Astrocyte (in vitro differentiated cells and primary cell): Measurements from ENCODE around the gene BPIFA2. TPM values are rescaled to one million over a fixed set of nuclear protein-coding genes. Genes with fewer than 3 reads are reported as not detected.
"Not testable (repeated sequence)": the region's sequence is repeated elsewhere in the genome, so short reads cannot be mapped to it uniquely, and the experiment has no call there.

Experiments
- DNase-seq: peaks from one replicate; pipeline ENCODE4 v3.0.0-alpha.2; 2010; ENCODE audit warnings: low read depth
- FAIRE-seq: peaks from 2 replicates; lab custom pipeline; 2011; peaks lifted over from hg19 to GRCh38; lab: Jason Lieb, UNC
- H2AFZ ChIP-seq: 2 replicates; pipeline ENCODE4 v1.6.0; 2012; ENCODE audit warnings: low read depth, low read length, inconsistent platforms
- H3K27ac ChIP-seq: 2 replicates; pipeline ENCODE4 v1.5.1; 2011; ENCODE audit warnings: low read depth, low read length, inconsistent platforms
- H3K27me3 ChIP-seq: 2 replicates; pipeline ENCODE4 v1.6.0; 2011; ENCODE audit warnings: low read length, inconsistent platforms; ENCODE audit not compliant: insufficient read depth
- H3K36me3 ChIP-seq: 2 replicates; pipeline ENCODE4 v1.5.1; 2011; ENCODE audit warnings: low read length, inconsistent platforms; ENCODE audit not compliant: insufficient read depth
- H3K4me1 ChIP-seq: 2 replicates; pipeline ENCODE4 v1.5.1; 2011; ENCODE audit warnings: low read length, inconsistent platforms; ENCODE audit not compliant: insufficient read depth
- H3K4me2 ChIP-seq: 2 replicates; pipeline ENCODE4 v1.6.0; 2012; ENCODE audit warnings: low read length, inconsistent platforms
- H3K4me3 ChIP-seq: 2 replicates; pipeline ENCODE4 v1.5.1; 2011; ENCODE audit warnings: low read depth, mild to moderate bottlenecking, low read length, inconsistent platforms; ENCODE audit not compliant: insufficient read depth
- H3K79me2 ChIP-seq: 2 replicates; pipeline ENCODE4 v1.6.0; 2012; ENCODE audit warnings: mild to moderate bottlenecking, low read length, inconsistent platforms; ENCODE audit not compliant: insufficient read depth
- H3K9ac ChIP-seq: 2 replicates; pipeline ENCODE4 v1.6.0; 2012; ENCODE audit warnings: mild to moderate bottlenecking, low read length, inconsistent platforms
- H3K9me3 ChIP-seq: 2 replicates; pipeline ENCODE4 v1.5.1; 2012; ENCODE audit warnings: low read depth, mild to moderate bottlenecking, low read length, inconsistent platforms; ENCODE audit not compliant: insufficient read depth
- H4K20me1 ChIP-seq: 2 replicates; pipeline ENCODE4 v1.6.0; 2012; ENCODE audit warnings: low read length, inconsistent platforms; ENCODE audit not compliant: insufficient read depth
- H3K27ac Mint-ChIP-seq: one replicate; pipeline ENCODE4 v1.8.0; 2021; ENCODE audit warnings: mild to moderate bottlenecking, mixed read lengths; ENCODE audit not compliant: unreplicated experiment
- H3K27me3 Mint-ChIP-seq: one replicate; pipeline ENCODE4 v1.8.0; 2021; ENCODE audit warnings: low read depth, mixed read lengths; ENCODE audit not compliant: unreplicated experiment
- H3K36me3 Mint-ChIP-seq: one replicate; pipeline ENCODE4 v1.8.0; 2021; ENCODE audit warnings: low read depth, mixed read lengths; ENCODE audit not compliant: unreplicated experiment
- H3K4me1 Mint-ChIP-seq: one replicate; pipeline ENCODE4 v1.8.0; 2021; ENCODE audit warnings: low read depth, mixed read lengths; ENCODE audit not compliant: unreplicated experiment
- H3K4me3 Mint-ChIP-seq: one replicate; pipeline ENCODE4 v1.8.0; 2021; ENCODE audit warnings: mild to moderate bottlenecking, moderate library complexity, mixed read lengths; ENCODE audit not compliant: unreplicated experiment
- H3K9me3 Mint-ChIP-seq: one replicate; pipeline ENCODE4 v1.8.0; 2021; ENCODE audit warnings: mild to moderate bottlenecking, mixed read lengths; ENCODE audit not compliant: unreplicated experiment
- EZH2 ChIP-seq: IDR thresholded peaks from 2 replicates; pipeline ENCODE4 v1.6.1; 2012; ENCODE audit warnings: mild to moderate bottlenecking, low read length, inconsistent platforms; ENCODE audit not compliant: insufficient read depth
- total RNA-seq: library from RNA; stranded (reverse); gene quantifications from 2 replicates; pipeline ENCODE4 v1.2.1, GENCODE V29; 2021
- TF ChIP-seq, protein P1 (sequence below): IDR thresholded peaks from 2 replicates; pipeline ENCODE4 v1.5.1; 2011; ENCODE audit warnings: low read depth, mild to moderate bottlenecking, inconsistent platforms, low read length, moderate library complexity; ENCODE audit not compliant: insufficient read depth

The BPIFA2 gene
- total RNA-seq, 1 donor from 2014 or later: not detected

DNA sequence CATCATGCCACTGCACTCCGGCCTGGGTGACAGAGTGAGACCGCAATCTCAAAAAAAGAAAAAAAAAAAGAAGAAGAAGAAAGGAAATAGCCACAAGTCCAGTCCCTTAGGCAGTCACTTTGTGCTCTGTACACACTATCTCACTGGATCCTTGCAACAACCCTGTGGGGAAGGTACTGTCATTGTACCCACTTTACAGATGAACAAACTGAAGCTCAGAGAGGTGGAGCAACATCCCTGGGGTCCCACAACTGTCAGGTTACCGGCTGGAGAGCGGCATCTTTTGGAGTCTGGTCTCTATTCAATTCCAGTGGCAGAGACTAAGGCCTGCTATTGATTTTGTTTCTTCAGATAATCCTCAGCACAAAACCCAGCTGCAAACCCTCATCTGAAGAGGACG is 12.2 kb downstream of the BPIFA2 start:
- H2AFZ ChIP-seq: no peak overlapping the region
- DNase-seq (no peak), FAIRE-seq (no peak)
- H3K9me3 ChIP-seq: no peaks in the 10 kb centered on the region
- TF ChIP-seq, protein P1, sequence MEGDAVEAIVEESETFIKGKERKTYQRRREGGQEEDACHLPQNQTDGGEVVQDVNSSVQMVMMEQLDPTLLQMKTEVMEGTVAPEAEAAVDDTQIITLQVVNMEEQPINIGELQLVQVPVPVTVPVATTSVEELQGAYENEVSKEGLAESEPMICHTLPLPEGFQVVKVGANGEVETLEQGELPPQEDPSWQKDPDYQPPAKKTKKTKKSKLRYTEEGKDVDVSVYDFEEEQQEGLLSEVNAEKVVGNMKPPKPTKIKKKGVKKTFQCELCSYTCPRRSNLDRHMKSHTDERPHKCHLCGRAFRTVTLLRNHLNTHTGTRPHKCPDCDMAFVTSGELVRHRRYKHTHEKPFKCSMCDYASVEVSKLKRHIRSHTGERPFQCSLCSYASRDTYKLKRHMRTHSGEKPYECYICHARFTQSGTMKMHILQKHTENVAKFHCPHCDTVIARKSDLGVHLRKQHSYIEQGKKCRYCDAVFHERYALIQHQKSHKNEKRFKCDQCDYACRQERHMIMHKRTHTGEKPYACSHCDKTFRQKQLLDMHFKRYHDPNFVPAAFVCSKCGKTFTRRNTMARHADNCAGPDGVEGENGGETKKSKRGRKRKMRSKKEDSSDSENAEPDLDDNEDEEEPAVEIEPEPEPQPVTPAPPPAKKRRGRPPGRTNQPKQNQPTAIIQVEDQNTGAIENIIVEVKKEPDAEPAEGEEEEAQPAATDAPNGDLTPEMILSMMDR: no peak
- TF ChIP-seq EZH2: no peak
- peaks cover 18% of the 10 kb centered on the region for H3K27me3 Mint-ChIP-seq
- H3K27ac ChIP-seq: no peak overlapping the region
- H3K36me3 Mint-ChIP-seq: no peaks in the 10 kb centered on the region
- H3K9me3 Mint-ChIP-seq: peaks cover 11% of the 10 kb centered on the region
- no peak overlapping the region for H3K4me2 ChIP-seq
- no peaks in the 10 kb centered on the region for H4K20me1 ChIP-seq
- H3K4me3 Mint-ChIP-seq: no peak overlapping the region
- H3K27me3 ChIP-seq: no peaks in the 10 kb centered on the region
- no peaks in the 10 kb centered on the region for H3K4me1 ChIP-seq
- no peaks in the 10 kb centered on the region for H3K79me2 ChIP-seq
- H3K4me3 ChIP-seq: no peak overlapping the region
- H3K9ac ChIP-seq: no peak overlapping the region
- H3K36me3 ChIP-seq: no peaks in the 10 kb centered on the region
- no peaks in the 10 kb centered on the region for H3K4me1 Mint-ChIP-seq
- H3K27ac Mint-ChIP-seq: no peak overlapping the region

DNA sequence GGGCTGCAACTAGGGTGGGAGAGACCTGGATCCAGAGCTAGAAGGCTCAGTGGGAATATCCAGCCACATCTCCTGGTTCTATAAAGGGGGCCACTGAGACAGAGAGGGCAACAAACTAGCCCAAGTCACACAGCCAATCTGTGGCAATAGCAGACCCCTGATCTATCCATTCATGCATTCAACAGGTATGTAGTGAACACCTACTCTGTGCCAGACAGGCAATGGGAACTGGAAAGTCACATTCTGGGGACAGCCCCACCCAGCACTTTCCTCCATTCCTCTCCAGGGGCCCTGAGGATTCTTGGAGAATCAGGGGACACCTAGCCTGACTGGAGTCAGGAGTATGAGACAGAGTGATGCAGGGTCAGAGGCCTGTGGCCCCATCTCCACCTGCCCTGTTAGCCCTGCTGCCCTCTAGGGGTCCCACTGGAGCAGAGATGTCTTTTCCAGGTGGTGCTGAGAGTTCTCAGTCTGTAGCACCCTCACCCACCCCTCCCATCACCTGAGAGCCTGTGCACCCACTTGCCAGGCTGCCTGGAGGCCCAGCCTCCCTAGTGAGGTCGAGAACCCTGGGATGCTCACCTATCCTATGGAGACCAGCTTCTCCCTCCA is 13.6 kb downstream of the BPIFA2 start:
- Mint-ChIP-seq H3K36me3 (no peaks in the 10 kb centered on the region), H3K4me3 (no peak overlapping the region), H3K27me3 (peaks cover 18% of the 10 kb centered on the region), H3K4me1 (no peaks in the 10 kb centered on the region), H3K9me3 (peaks cover 11% of the 10 kb centered on the region), H3K27ac (no peak overlapping the region)
- TF ChIP-seq EZH2: no peak
- TF ChIP-seq, protein P1: no peak
- H3K4me3 ChIP-seq: no peak overlapping the region
- no peaks in the 10 kb centered on the region for H3K4me1 ChIP-seq
- no peaks in the 10 kb centered on the region for H3K36me3 ChIP-seq
- no peak overlapping the region for H3K4me2 ChIP-seq
- DNase-seq (no peak), FAIRE-seq (no peak)
- H3K27ac ChIP-seq: no peak overlapping the region
- no peak overlapping the region for H3K9ac ChIP-seq
- no peak overlapping the region for H2AFZ ChIP-seq
- H4K20me1 ChIP-seq: no peaks in the 10 kb centered on the region
- H3K9me3 ChIP-seq: no peaks in the 10 kb centered on the region
- H3K27me3 ChIP-seq: no peaks in the 10 kb centered on the region
- no peaks in the 10 kb centered on the region for H3K79me2 ChIP-seq

DNA sequence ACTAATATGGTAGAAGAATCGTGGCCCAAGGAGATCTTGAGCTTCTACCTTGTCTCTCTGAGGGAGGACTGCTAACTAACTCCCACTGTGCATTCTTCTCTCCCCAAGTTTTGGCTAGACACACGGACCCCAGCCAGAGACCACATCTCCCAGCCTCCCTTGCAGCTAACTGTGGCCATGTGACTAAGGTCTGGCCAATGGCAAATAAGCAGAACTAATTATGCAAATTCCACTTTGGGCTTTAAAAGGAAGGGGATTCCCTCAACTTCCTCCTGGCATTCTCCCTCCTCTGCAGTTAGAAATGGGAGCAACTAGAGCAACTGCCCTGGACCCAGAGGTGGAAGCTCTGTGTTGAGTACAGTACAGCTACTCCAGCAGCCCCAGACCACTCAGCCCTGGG is 15.4 kb downstream of the BPIFA2 start:
- Histone ChIP-seq H4K20me1 (no peaks in the 10 kb centered on the region), H3K9me3 (no peaks in the 10 kb centered on the region), H3K27ac (no peak overlapping the region), H3K4me3 (no peak overlapping the region), H3K4me1 (no peaks in the 10 kb centered on the region), H3K4me2 (no peak overlapping the region), H3K9ac (no peak overlapping the region), H2AFZ (no peak overlapping the region), H3K27me3 (no peaks in the 10 kb centered on the region), H3K36me3 (no peaks in the 10 kb centered on the region), H3K79me2 (no peaks in the 10 kb centered on the region)
- Mint-ChIP-seq H3K9me3 (peaks cover 11% of the 10 kb centered on the region), H3K27me3 (peaks cover 10% of the 10 kb centered on the region), H3K4me1 (no peaks in the 10 kb centered on the region), H3K27ac (no peak overlapping the region), H3K36me3 (no peaks in the 10 kb centered on the region), H3K4me3 (no peak overlapping the region)
- no peak for DNase-seq
- TF ChIP-seq EZH2: no peak
- TF ChIP-seq, protein P1: no peak
- no peak for FAIRE-seq

DNA sequence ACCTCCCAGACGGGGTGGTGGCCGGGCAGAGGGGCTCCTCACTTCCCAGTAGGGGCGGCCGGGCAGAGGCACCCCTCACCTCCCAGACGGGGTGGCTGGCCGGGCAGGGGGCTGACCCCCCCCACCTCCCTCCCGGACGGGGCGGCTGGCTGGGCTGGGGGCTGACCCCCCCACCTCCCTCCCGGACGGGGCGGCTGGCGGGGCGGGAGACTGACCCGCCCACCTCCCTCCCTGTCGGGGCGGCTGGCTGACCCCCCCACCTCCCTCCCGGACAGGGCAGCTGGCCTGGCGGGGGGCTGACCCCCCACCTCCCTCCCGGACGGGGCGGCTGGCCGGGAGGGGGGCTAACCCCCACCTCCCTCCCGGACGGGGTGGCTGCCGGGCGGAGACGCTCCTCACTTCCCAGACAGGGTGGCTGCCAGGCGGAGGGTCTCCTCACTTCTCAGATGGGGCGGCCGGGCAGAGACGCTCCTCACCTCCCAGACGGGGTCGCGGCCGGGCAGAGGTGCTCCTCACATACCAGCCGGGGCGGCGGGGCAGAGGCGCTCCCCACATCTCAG is 17.2 kb downstream of the BPIFA2 start:
- not testable (repeated sequence) for H3K36me3 ChIP-seq, DNase-seq, H3K27ac Mint-ChIP-seq, H3K36me3 Mint-ChIP-seq, FAIRE-seq, H3K79me2 ChIP-seq, H3K27ac ChIP-seq, H4K20me1 ChIP-seq, H3K4me1 Mint-ChIP-seq, H2AFZ ChIP-seq, H3K4me2 ChIP-seq, H3K9ac ChIP-seq, H3K4me3 Mint-ChIP-seq, H3K9me3 ChIP-seq, H3K27me3 ChIP-seq, H3K4me3 ChIP-seq, H3K4me1 ChIP-seq
- Mint-ChIP-seq H3K27me3 (peaks cover 16% of the 10 kb centered on the region), H3K9me3 (peaks cover 11% of the 10 kb centered on the region)
